HCT116 (cell line): ENCODE data around the gene JPT1. TPM values are rescaled to one million over a fixed set of nuclear protein-coding genes. Genes with fewer than 3 reads are reported as not detected.

Source experiments
- ATAC-seq: fragments of 200-7000 bp; cut with Tn5 transposase; 2 replicates; pipeline ENCODE4 v1.9.1; 2020; ENCODE audit warnings: mild to moderate bottlenecking, moderate library complexity
- BruUV-seq: library from RNA; stranded (reverse); fragments of 400-500 nt; replicated peaks from 2 replicates; lab custom pipeline; 2021; lab: Mats Ljungman, UMichigan
- CTCF ChIA-PET: fragments of 300-600 bp; sonication (Branson Sonifier 250); formaldehyde crosslinking; loops from one replicate; lab custom pipeline; 2021; ENCODE audit warnings: antibody characterized with exemption; lab: Charles Lee
- POLR2A ChIA-PET: fragments of 300-600, 350-600 bp; sonication (Branson Sonifier 250); formaldehyde crosslinking; loops from one replicate; lab custom pipeline; 2021; ENCODE audit warnings: antibody characterized with exemption; lab: Charles Lee
- RAD21 ChIA-PET, 2 experiments: fragments of 300-600 bp; sonication (Branson Sonifier 250); formaldehyde crosslinking; loops; one replicate each; lab custom pipeline; 2023; ENCODE audit warnings: low total read pairs in 2 of 2; ENCODE audit not compliant: uncharacterized antibody in 2 of 2, unreplicated experiment in 2 of 2, low non-redundant PET in 1 of 2; lab: Charles Lee
- DNase-seq: peaks from one replicate; pipeline ENCODE4 v3.0.0-alpha.2; 2010; ENCODE audit warnings: low read depth, low spot score
- H2AFZ ChIP-seq: fragments of 200-600 bp; shearing (Covaris generic), sonication (generic); 2 replicates; pipeline ENCODE4 v1.6.1; 2017; ENCODE audit warnings: low read depth, mixed run types, mixed read lengths, antibody characterized with exemption, low read length; ENCODE audit not compliant: poor library complexity, severe bottlenecking
- H3K27ac ChIP-seq: 2 replicates; pipeline ENCODE4 v1.5.1; 2012; ENCODE audit warnings: low read depth, low read length
- H3K27me3 ChIP-seq: fragments of 200-600 bp; sonication (generic); 2 replicates; pipeline ENCODE4 v1.6.1; 2016; ENCODE audit warnings: mixed run types, low read length, mixed read lengths; ENCODE audit not compliant: insufficient read depth
- H3K36me3 ChIP-seq, 2 experiments: fragments of 200-500 bp in 1 of 2; fragments of 200-600 bp in 1 of 2; sonication (Bioruptor generic) in 1 of 2; sonication (generic) in 1 of 2; 2 replicates each; pipeline versions ENCODE4 v1.5.1 to v1.6.1; 2014 to 2016; ENCODE audit warnings: low read length in 2 of 2, inconsistent platforms in 1 of 2, mixed read lengths in 1 of 2, mixed run types in 1 of 2; ENCODE audit not compliant: insufficient read depth in 2 of 2, control insufficient read depth in 1 of 2
- H3K4me1 ChIP-seq, 2 experiments: fragments of 200-600 bp in 1 of 2; sonication (generic) in 1 of 2; 2 replicates each; pipeline versions ENCODE4 v1.5.1 to v1.6.1; 2012 to 2017; ENCODE audit warnings: low read length in 2 of 2, inconsistent platforms in 1 of 2, mild to moderate bottlenecking in 1 of 2, mixed read lengths in 1 of 2, mixed run types in 1 of 2, moderate library complexity in 1 of 2; ENCODE audit not compliant: insufficient read depth in 2 of 2, control insufficient read depth in 1 of 2
- H3K4me2 ChIP-seq: fragments of 200-600 bp; sonication (generic); 2 replicates; pipeline ENCODE4 v1.6.1; 2017; ENCODE audit warnings: mixed run types, low read length, mixed read lengths
- H3K4me3 ChIP-seq, 2 experiments: fragments of 200-600 bp in 1 of 2; sonication (generic) in 1 of 2; replicated peaks in 1 of 2; 2 replicates each; pipeline ENCODE4 v1.5.1; 2011 to 2016; ENCODE audit warnings: low read length in 2 of 2, control low read depth in 1 of 2, low read depth in 1 of 2, mild to moderate bottlenecking in 1 of 2, mixed read lengths in 1 of 2, mixed run types in 1 of 2
- H3K79me2 ChIP-seq: fragments of 200-600 bp; sonication (generic); 2 replicates; pipeline ENCODE4 v1.6.1; 2017; ENCODE audit warnings: mild to moderate bottlenecking, mixed run types, low read length, moderate library complexity, mixed read lengths; ENCODE audit not compliant: insufficient read depth
- H3K9ac ChIP-seq: fragments of 200-600 bp; sonication (generic); 2 replicates; pipeline ENCODE4 v1.6.1; 2016; ENCODE audit warnings: low read length, mixed read lengths
- H3K9me2 ChIP-seq: fragments of 200-600 bp; sonication (generic), shearing (Covaris generic); 2 replicates; pipeline ENCODE4 v1.6.1; 2017; ENCODE audit warnings: mixed run types, mild to moderate bottlenecking, moderate library complexity; ENCODE audit not compliant: insufficient read depth
- H3K9me3 ChIP-seq, 2 experiments: fragments of 200-500 bp in 1 of 2; fragments of 200-600 bp in 1 of 2; sonication (Bioruptor generic) in 1 of 2; sonication (generic) in 1 of 2; 2 replicates each; pipeline ENCODE4 v1.6.1; 2014 to 2017; ENCODE audit warnings: low read length in 2 of 2, mixed read lengths in 2 of 2, inconsistent platforms in 1 of 2, low read depth in 1 of 2, mild to moderate bottlenecking in 1 of 2, mixed run types in 1 of 2, moderate library complexity in 1 of 2; ENCODE audit not compliant: control insufficient read depth in 1 of 2, insufficient read depth in 1 of 2
- H4K20me1 ChIP-seq: fragments of 200-600 bp; sonication (generic), shearing (Covaris generic); 2 replicates; pipeline ENCODE4 v1.6.1; 2017; ENCODE audit warnings: mixed run types, mild to moderate bottlenecking, moderate library complexity; ENCODE audit not compliant: insufficient read depth
- ATF3 ChIP-seq: IDR thresholded peaks from 2 replicates; pipeline ENCODE4 v1.6.1; 2012
- CTCF ChIP-seq, 3 experiments: fragments of 200-600 bp in 1 of 3; sonication (generic) in 1 of 3; IDR thresholded peaks in 2 of 3; conservative IDR thresholded peaks in 1 of 3; 2 replicates each; pipeline ENCODE4 v1.5.1; 2012 to 2017; ENCODE audit warnings: low read depth in 2 of 3, low read length in 2 of 3, antibody characterized with exemption in 1 of 3, borderline replicate concordance in 1 of 3, control low read depth in 1 of 3, mild to moderate bottlenecking in 1 of 3, mixed read lengths in 1 of 3, mixed run types in 1 of 3, moderate library complexity in 1 of 3; ENCODE audit not compliant: insufficient read depth in 1 of 3
- EGR1 ChIP-seq: IDR thresholded peaks from 2 replicates; pipeline ENCODE4 v1.6.1; 2012; ENCODE audit warnings: low read depth
- FOSL1 ChIP-seq: IDR thresholded peaks from 2 replicates; pipeline ENCODE4 v1.6.1; 2012; ENCODE audit warnings: low read depth
- JUND ChIP-seq: IDR thresholded peaks from 2 replicates; pipeline ENCODE4 v1.6.1; 2012
- POLR2A ChIP-seq: IDR thresholded peaks from 2 replicates; pipeline ENCODE4 v1.7.0; 2011; ENCODE audit warnings: borderline replicate concordance; ENCODE audit not compliant: insufficient read depth, insufficient read length; ENCODE audit errors: extremely low read depth
- POLR2AphosphoS5 ChIP-seq: IDR thresholded peaks from 2 replicates; pipeline ENCODE4 v1.6.1; 2011; ENCODE audit warnings: mild to moderate bottlenecking, low read depth, low read length, moderate library complexity
- RAD21 ChIP-seq: IDR thresholded peaks from 2 replicates; pipeline ENCODE4 v1.6.1; 2012; ENCODE audit warnings: low read depth, mild to moderate bottlenecking
- REST ChIP-seq: IDR thresholded peaks from 2 replicates; pipeline ENCODE4 v1.6.1; 2012; ENCODE audit warnings: low read depth
- SIN3A ChIP-seq: IDR thresholded peaks from 2 replicates; pipeline ENCODE4 v1.6.1; 2012; ENCODE audit warnings: low read depth
- SP1 ChIP-seq: IDR thresholded peaks from 2 replicates; pipeline ENCODE4 v1.6.1; 2012; ENCODE audit warnings: low read depth
- YY1 ChIP-seq: IDR thresholded peaks from 2 replicates; pipeline ENCODE4 v1.6.1; 2011; ENCODE audit warnings: low read length, low read depth, moderate library complexity, mild to moderate bottlenecking; ENCODE audit not compliant: insufficient replicate concordance; ENCODE audit errors: extremely low read depth
- ZFX ChIP-seq: fragments of 450-650 bp; IDR thresholded peaks from 2 replicates; pipeline ENCODE4 v1.6.1; 2017
- intact Hi-C: fragments of 100-400 bp; cut with micrococcal nuclease; formaldehyde crosslinking; loops from 2 replicates; pipeline ENCODE4 v1.10.0; 2022
- total RNA-seq: library from RNA; stranded (reverse); gene quantifications from one replicate; pipeline ENCODE4 v1.2.1, GENCODE V29; 2021; ENCODE audit not compliant: unreplicated experiment

The JPT1 gene
- total RNA-seq, 1 experiment from 2014 or later = 575 TPM

- H3K9me3 ChIP-seq = no peaks in the 10 kb centered on the region
- H3K4me2 ChIP-seq = no peak overlapping the region
- no peak overlapping the region for H2AFZ ChIP-seq
- no peak overlapping the region for H3K27ac ChIP-seq
- H3K36me3 ChIP-seq = peaks cover 18 to 39% of the 10 kb centered on the region in 2 experiments
- RAD21 ChIA-PET = interaction anchor here in 1 of 2 experiments (1.5 kb wide), 1 partner anchor 14 kb away, joined by 3 read pairs; no protein-coding TSS in a partner anchor
- no peak for TF ChIP-seq SIN3A
- TF ChIP-seq CTCF (IDR thresholded peaks at IDR 0.05 in 2 of 3, conservative IDR thresholded peaks at IDR 0.05 in 1 of 3; ENCODE audit: borderline replicate concordance in 1 of 3, insufficient read depth in 1 of 3, low read depth in 2 of 3, low read length in 2 of 3) = no peak
- no peak for TF ChIP-seq POLR2AphosphoS5
- TF ChIP-seq REST = no peak
- no peak for TF ChIP-seq EGR1
- no peak for TF ChIP-seq YY1
- no peak for TF ChIP-seq FOSL1
- no peak for TF ChIP-seq RAD21
- TF ChIP-seq POLR2A = no peak
- TF ChIP-seq SP1 = no peak
- no peak for TF ChIP-seq JUND
- no peak for TF ChIP-seq ATF3
- no peak for TF ChIP-seq ZFX
- TF ChIP-seq, all 23 proteins: peak for 0
- intact Hi-C loops = loop anchor here (10.0 kb wide), 1 partner anchor 45 kb away; no protein-coding TSS in a partner anchor
- CTCF ChIA-PET = no interaction called here
- H3K27me3 ChIP-seq = no peaks in the 10 kb centered on the region
- H3K9ac ChIP-seq = no peak overlapping the region
- ATAC-seq (no peak), DNase-seq (no peak)
- POLR2A ChIA-PET = interaction anchor here (1.8 kb wide), 1 partner anchor 10 kb away, joined by 5 read pairs; the partner anchor contains the start of gene ARMC7
- no peak overlapping the region for H3K4me3 ChIP-seq
- H3K9me2 ChIP-seq = no peaks in the 10 kb centered on the region
- BruUV-seq = TSS peak; percentile 1
- no peaks in the 10 kb centered on the region for H4K20me1 ChIP-seq
- peaks cover 2% of the 10 kb centered on the region; the same call in 1 of the 2 replicates for H3K79me2 ChIP-seq
- peaks cover 29 to 30% of the 10 kb centered on the region in 2 experiments for H3K4me1 ChIP-seq
These were observed 54.3 kb downstream of the JPT1 start for GRCh38 chr17:75099881-75100595.
